WTC11 (cell line): ENCODE measurements around the gene RNU2-1. TPM values are rescaled to one million over a fixed set of nuclear protein-coding genes. Genes with fewer than 3 reads are reported as not detected.

ENCODE experiments used
- ATAC-seq: fragments of 200-7000 bp; cut with Tn5 transposase; 2 replicates; pipeline ENCODE4 v1.10.0; 2021; ENCODE audit warnings: mild to moderate bottlenecking, moderate library complexity
- CTCF ChIA-PET: fragments of 300-600 bp; sonication (Branson Sonifier 250); formaldehyde crosslinking; loops from one replicate; lab custom pipeline; 2021; ENCODE audit warnings: antibody characterized with exemption; lab: Charles Lee
- POLR2A ChIA-PET: fragments of 350-600 bp; sonication (Branson Sonifier 250); formaldehyde crosslinking; loops from one replicate; lab custom pipeline; 2021; ENCODE audit warnings: antibody characterized with exemption; lab: Charles Lee
- DNase-seq: peaks from one replicate; pipeline ENCODE4 v3.0.0; 2021; ENCODE audit warnings: low spot score
- H3K27ac Mint-ChIP-seq: 2 replicates; pipeline ENCODE4 v1.8.0; 2021; ENCODE audit warnings: mixed read lengths
- H3K27me3 Mint-ChIP-seq: 2 replicates; pipeline ENCODE4 v1.8.0; 2021; ENCODE audit warnings: low read depth, mild to moderate bottlenecking, moderate library complexity, mixed read lengths
- H3K36me3 Mint-ChIP-seq: 2 replicates; pipeline ENCODE4 v1.8.0; 2021; ENCODE audit warnings: mixed read lengths
- H3K4me1 Mint-ChIP-seq: 2 replicates; pipeline ENCODE4 v1.8.0; 2022; ENCODE audit warnings: mixed read lengths
- H3K4me3 Mint-ChIP-seq: 2 replicates; pipeline ENCODE4 v1.8.0; 2021; ENCODE audit warnings: mild to moderate bottlenecking, moderate library complexity, mixed read lengths
- H3K9me3 Mint-ChIP-seq: 2 replicates; pipeline ENCODE4 v1.8.0; 2021; ENCODE audit warnings: mixed read lengths
- ARID4B ChIP-seq: sonication (generic); formaldehyde crosslinking; IDR thresholded peaks from 2 replicates; pipeline ENCODE4 v1.8.0; 2023; ENCODE audit warnings: missing genetic modification reagents, mild to moderate bottlenecking, borderline replicate concordance
- CREB1 ChIP-seq: sonication (generic); formaldehyde crosslinking; IDR thresholded peaks from 2 replicates; pipeline ENCODE4 v1.8.0; 2023; ENCODE audit warnings: mild to moderate bottlenecking, missing genetic modification reagents
- E2F5 ChIP-seq: sonication (generic); formaldehyde crosslinking; IDR thresholded peaks from 2 replicates; pipeline ENCODE4 v1.8.1; 2022; ENCODE audit warnings: mild to moderate bottlenecking, moderate library complexity, missing genetic modification reagents
- ESRRA ChIP-seq: sonication (generic); formaldehyde crosslinking; IDR thresholded peaks from 2 replicates; pipeline ENCODE4 v1.8.1; 2022; ENCODE audit warnings: mild to moderate bottlenecking, missing genetic modification reagents, borderline replicate concordance
- ETV6 ChIP-seq: sonication (generic); formaldehyde crosslinking; IDR thresholded peaks from 2 replicates; pipeline ENCODE4 v1.8.1; 2022; ENCODE audit warnings: mild to moderate bottlenecking, missing genetic modification reagents
- FOXP4 ChIP-seq: sonication (generic); formaldehyde crosslinking; IDR thresholded peaks from 2 replicates; pipeline ENCODE4 v1.8.0; 2022; ENCODE audit warnings: mild to moderate bottlenecking, missing genetic modification reagents
- HMGA2 ChIP-seq: fragments of 250-450 bp; sonication (Bioruptor Pico); IDR thresholded peaks from 2 replicates; pipeline ENCODE4 v1.4.0; 2021; ENCODE audit warnings: mild to moderate bottlenecking, moderate library complexity
- NFATC4 ChIP-seq: fragments of 250-450 bp; sonication (Bioruptor Pico); IDR thresholded peaks from 2 replicates; pipeline ENCODE4 v1.9.0; 2021; ENCODE audit warnings: mild to moderate bottlenecking
- ZNF232 ChIP-seq: sonication (generic); formaldehyde crosslinking; IDR thresholded peaks from 2 replicates; pipeline ENCODE4 v1.8.0; 2022; ENCODE audit warnings: mild to moderate bottlenecking, missing genetic modification reagents
- ZNF423 ChIP-seq: fragments of 250-450 bp; sonication (Bioruptor Pico); IDR thresholded peaks from 2 replicates; pipeline ENCODE4 v2.1.2; 2022; ENCODE audit warnings: mild to moderate bottlenecking, moderate library complexity
- ZNF425 ChIP-seq: fragments of 250-450 bp; sonication (Bioruptor Pico); conservative IDR thresholded peaks from 2 replicates; pipeline ENCODE4 v1.9.0; 2021; ENCODE audit warnings: mild to moderate bottlenecking
- ZNF532 ChIP-seq: fragments of 250-450 bp; sonication (Bioruptor Pico); IDR thresholded peaks from 2 replicates; pipeline ENCODE4 v1.9.0; 2021; ENCODE audit warnings: mild to moderate bottlenecking, borderline replicate concordance
- total RNA-seq: library from RNA; stranded (reverse); gene quantifications from 3 replicates; pipeline ENCODE4 v1.2.3, GENCODE V29; 2021

RNU2-1 gene
- total RNA-seq, 1 experiment from 2014 or later, result 6,122 TPM

GRCh38 chr17:43211123-43211479 is 22.7 kb downstream of the RNU2-1 start:
- H3K27me3 Mint-ChIP-seq, result no peaks in the 10 kb centered on the region
- TF ChIP-seq NFATC4 (CRISPR knock-in tag) (no peak), ZNF232 (CRISPR knock-in tag) (no peak), E2F5 (CRISPR knock-in tag) (no peak), ETV6 (CRISPR knock-in tag) (no peak), ZNF423 (CRISPR knock-in tag) (no peak), HMGA2 (no peak), CREB1 (CRISPR knock-in tag) (no peak), ZNF425 (CRISPR knock-in tag) (no peak), ESRRA (CRISPR knock-in tag) (no peak), ARID4B (CRISPR knock-in tag) (no peak), ZNF532 (no peak), FOXP4 (no peak)
- peaks cover 20% of the 10 kb centered on the region for H3K4me1 Mint-ChIP-seq
- ChIA-PET POLR2A (interaction anchor here (0.6 to 1.0 kb wide), 3 partner anchors 11 to 212 kb away, joined by 3 to 7 read pairs (median 3); partner anchors contain the start of gene RPL27), CTCF (interaction anchor here (0.7 to 1.9 kb wide), 11 partner anchors 9 to 663 kb away, joined by 3 to 11 read pairs (median 5); partner anchors contain the start of genes BRCA1, NBR1 and RND2)
- H3K9me3 Mint-ChIP-seq, result no peaks in the 10 kb centered on the region
- DNase-seq (no peak), ATAC-seq (no peak)
- H3K36me3 Mint-ChIP-seq, result peaks cover 6% of the 10 kb centered on the region; the same call in 1 of the 2 replicates
- H3K4me3 Mint-ChIP-seq, result peak overlapping the region; percentile 94
- peak overlapping the region; percentile 49 for H3K27ac Mint-ChIP-seq
